Trophoblast cell (in vitro differentiated cells and primary cell): ENCODE data around the gene SELENOO.

Experiments used
- DNase-seq, 2 donors: peaks; one replicate each; pipeline ENCODE4 v3.0.0-alpha.2; 2016
- H2AFZ ChIP-seq: 2 replicates; pipeline ENCODE4 v1.6.1; 2013; ENCODE audit warnings: low read length, moderate library complexity, mild to moderate bottlenecking; ENCODE audit not compliant: insufficient read depth, poor library complexity
- H2AK5ac ChIP-seq: 2 replicates; pipeline ENCODE4 v1.6.1; 2013; ENCODE audit warnings: mild to moderate bottlenecking, low read length
- H2BK120ac ChIP-seq: 2 replicates; pipeline ENCODE4 v1.6.1; 2013; ENCODE audit warnings: low read length, mild to moderate bottlenecking, moderate library complexity; ENCODE audit not compliant: insufficient read depth, poor library complexity
- H2BK12ac ChIP-seq: 2 replicates; pipeline ENCODE4 v1.6.1; 2013; ENCODE audit warnings: mild to moderate bottlenecking, low read length, moderate library complexity
- H2BK5ac ChIP-seq: 2 replicates; pipeline ENCODE4 v1.6.1; 2013; ENCODE audit warnings: low read length, low read depth, moderate library complexity, mild to moderate bottlenecking; ENCODE audit not compliant: poor library complexity
- H3K14ac ChIP-seq: 2 replicates; pipeline ENCODE4 v1.6.1; 2013; ENCODE audit warnings: mild to moderate bottlenecking, low read length
- H3K18ac ChIP-seq: 2 replicates; pipeline ENCODE4 v1.6.1; 2013; ENCODE audit warnings: mild to moderate bottlenecking, low read length
- H3K23ac ChIP-seq: 2 replicates; pipeline ENCODE4 v1.6.1; 2013; ENCODE audit warnings: low read length
- H3K27ac ChIP-seq: 2 replicates; pipeline ENCODE4 v1.5.1; 2013; ENCODE audit warnings: low read depth, mild to moderate bottlenecking, inconsistent platforms, low read length, moderate library complexity
- H3K27me3 ChIP-seq: 2 replicates; pipeline ENCODE4 v1.6.1; 2013; ENCODE audit warnings: inconsistent platforms, mild to moderate bottlenecking, low read length, moderate library complexity; ENCODE audit not compliant: insufficient read depth
- H3K36me3 ChIP-seq, 2 experiments: 1 replicate in 1 of 2; 2 replicates in 1 of 2; pipeline ENCODE4 v1.6.1; 2013; ENCODE audit warnings: low read length in 2 of 2, mild to moderate bottlenecking in 2 of 2, moderate library complexity in 1 of 2; ENCODE audit not compliant: insufficient read depth in 2 of 2, control insufficient read depth in 1 of 2
- H3K4ac ChIP-seq: 2 replicates; pipeline ENCODE4 v1.6.1; 2013; ENCODE audit warnings: low read depth, mild to moderate bottlenecking, low read length, moderate library complexity
- H3K4me1 ChIP-seq, 2 experiments: 1 replicate in 1 of 2; 2 replicates in 1 of 2; pipeline ENCODE4 v1.6.1; 2013; ENCODE audit warnings: low read length in 2 of 2, mild to moderate bottlenecking in 2 of 2, moderate library complexity in 1 of 2; ENCODE audit not compliant: insufficient read depth in 2 of 2, control insufficient read depth in 1 of 2
- H3K4me2 ChIP-seq: 2 replicates; pipeline ENCODE4 v1.6.1; 2013; ENCODE audit warnings: inconsistent platforms, mild to moderate bottlenecking, low read length, moderate library complexity
- H3K4me3 ChIP-seq: 2 replicates; pipeline ENCODE4 v1.5.1; 2013; ENCODE audit warnings: mild to moderate bottlenecking, low read depth, low read length, inconsistent platforms
- H3K79me1 ChIP-seq: one replicate; pipeline ENCODE4 v1.6.1; 2013; ENCODE audit warnings: low read length
- H3K79me2 ChIP-seq: 2 replicates; pipeline ENCODE4 v1.6.1; 2013; ENCODE audit warnings: low read length, mild to moderate bottlenecking; ENCODE audit not compliant: control insufficient read depth, insufficient read depth, poor library complexity
- H3K9ac ChIP-seq: 2 replicates; pipeline ENCODE4 v1.6.1; 2013; ENCODE audit warnings: mild to moderate bottlenecking, low read length
- H3K9me3 ChIP-seq: 2 replicates; pipeline ENCODE4 v1.6.1; 2013; ENCODE audit warnings: low read depth, mild to moderate bottlenecking, control low read depth, inconsistent platforms, low read length; ENCODE audit not compliant: insufficient read depth
- H4K12ac ChIP-seq: 2 replicates; pipeline ENCODE4 v1.6.1; 2013; ENCODE audit warnings: low read depth, mild to moderate bottlenecking, low read length, moderate library complexity
- H4K8ac ChIP-seq: 2 replicates; pipeline ENCODE4 v1.6.1; 2013; ENCODE audit warnings: low read depth, mild to moderate bottlenecking, low read length, moderate library complexity
- H4K91ac ChIP-seq: one replicate; pipeline ENCODE4 v1.6.1; 2013; ENCODE audit warnings: low read depth, mild to moderate bottlenecking, low read length, moderate library complexity
- WGBS: extraction: QIAGEN DNeasy Blood & Tissue Kit; methylation state at CpG from one replicate; pipeline ENCODE4 v1.1.7; 2013; ENCODE audit warnings: missing lambda C conversion rate; ENCODE audit not compliant: insufficient read length, insufficient coverage; ENCODE audit errors: extremely low coverage; 5-methylcytosine and 5-hydroxymethylcytosine counted together

Gene SELENOO

DNA sequence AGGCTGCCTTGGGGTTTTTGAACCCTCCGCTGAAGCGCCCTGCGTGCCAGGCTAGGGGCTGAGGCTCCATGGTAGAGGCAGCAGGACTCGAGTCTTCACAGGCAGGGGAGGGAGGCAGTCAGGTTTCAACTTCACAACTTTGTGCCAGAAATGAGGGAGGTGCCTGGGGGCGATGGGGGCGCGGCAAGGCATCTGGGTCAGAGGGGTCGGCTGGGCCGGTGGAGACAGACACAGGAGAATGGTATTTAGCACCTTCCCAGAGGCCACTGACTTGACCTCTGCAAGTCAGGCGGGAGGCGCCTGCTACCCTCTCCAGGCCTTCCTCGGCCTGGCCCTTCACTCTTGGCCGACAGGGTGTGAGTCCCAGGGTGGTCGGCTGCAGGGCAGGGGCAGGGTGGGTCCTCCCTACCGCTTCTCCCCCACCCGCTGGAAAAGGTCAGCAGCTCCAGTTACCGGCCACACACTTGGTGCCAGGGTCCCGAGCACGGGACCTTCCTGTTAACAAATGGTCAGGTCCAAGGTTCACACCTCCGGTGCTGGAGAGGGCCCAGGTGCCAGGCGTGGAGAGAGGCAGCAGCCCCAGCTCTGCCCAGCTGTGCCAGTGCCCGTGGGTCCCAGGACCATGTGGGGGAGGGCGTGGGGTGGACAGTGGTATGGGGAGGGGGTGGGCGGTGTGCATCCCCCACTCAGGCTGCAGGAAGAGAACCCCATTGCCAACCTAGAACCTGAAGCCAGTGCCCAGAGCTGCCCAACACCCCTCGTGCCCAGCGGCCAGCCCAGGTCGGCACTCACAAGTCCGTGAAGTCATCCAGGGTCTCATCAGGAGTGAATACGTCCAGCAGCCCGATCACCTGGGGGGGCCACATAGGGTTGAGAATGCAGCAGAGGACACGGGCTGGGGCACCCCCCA is 56.9 kb downstream of the SELENOO start:
- Histone ChIP-seq H3K36me3 (no peaks in the 10 kb centered on the region), H3K27ac (no peak overlapping the region), H3K4ac (no peak overlapping the region), H2AFZ (no peak overlapping the region), H4K8ac (no peak overlapping the region), H3K9me3 (no peaks in the 10 kb centered on the region), H3K79me2 (no peaks in the 10 kb centered on the region), H3K18ac (no peak overlapping the region), H3K4me2 (no peak overlapping the region), H2BK5ac (no peak overlapping the region), H3K23ac (no peak overlapping the region), H3K14ac (no peak overlapping the region), H2BK120ac (no peak overlapping the region), H4K12ac (no peak overlapping the region), H3K79me1 (no peaks in the 10 kb centered on the region), H3K4me1 (peaks cover 17 to 20% of the 10 kb centered on the region in 2 experiments), H3K9ac (no peak overlapping the region), H4K91ac (no peak overlapping the region), H3K27me3 (peaks cover 9% of the 10 kb centered on the region), H3K4me3 (no peak overlapping the region), H2BK12ac (no peak overlapping the region), H2AK5ac (no peak overlapping the region)
- no peak for DNase-seq
- WGBS = no CpG with 5 or more reads among the region's 31 CpGs

DNA sequence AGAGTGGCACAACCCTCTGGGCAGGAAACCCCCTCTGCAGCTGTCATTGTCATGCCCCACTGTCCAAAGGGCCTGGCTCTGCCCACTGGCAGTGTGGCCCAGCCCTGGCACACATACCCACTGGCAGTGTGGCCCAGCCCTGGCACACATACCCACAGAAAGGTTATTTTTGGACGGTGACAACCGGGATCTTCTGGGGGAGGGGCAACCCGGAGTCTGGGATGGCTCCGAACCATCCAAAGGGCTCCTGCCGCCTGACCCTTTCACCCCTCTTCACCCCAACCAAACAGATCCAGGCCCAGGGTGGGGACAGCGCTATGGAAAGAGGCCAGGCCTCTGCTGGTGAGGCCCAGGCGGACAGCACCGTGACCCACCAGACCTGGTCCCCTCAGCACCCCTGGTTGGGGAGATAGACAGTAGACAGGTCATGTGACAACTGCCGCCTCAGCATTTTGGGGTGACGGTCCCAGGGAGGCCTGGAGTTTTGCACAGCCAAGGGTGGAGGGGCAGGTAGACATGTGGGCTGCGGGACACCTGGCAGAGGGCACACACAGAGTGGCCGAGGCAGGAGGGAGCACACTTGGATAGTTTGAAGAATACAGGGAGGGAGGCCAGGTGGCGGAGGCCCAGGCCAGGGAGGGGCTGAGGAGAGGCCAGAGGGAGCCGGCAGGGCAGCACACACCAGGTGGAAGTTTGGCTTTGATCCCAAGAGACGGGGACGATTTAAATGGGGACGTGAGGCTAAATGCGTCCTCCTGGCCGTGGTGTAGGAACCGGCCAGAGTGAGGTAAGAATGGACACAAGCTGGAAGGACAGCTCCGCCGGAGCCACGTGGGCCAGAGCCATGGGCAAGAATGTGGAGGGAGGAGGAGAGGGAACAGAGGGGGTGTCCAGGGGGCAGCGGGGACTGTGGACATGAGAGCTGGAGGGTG is 57.8 kb downstream of the SELENOO start:
- Histone ChIP-seq H2AK5ac (no peak overlapping the region), H3K27ac (no peak overlapping the region), H3K4me3 (no peak overlapping the region), H3K4me2 (no peak overlapping the region), H4K8ac (no peak overlapping the region), H3K9me3 (no peaks in the 10 kb centered on the region), H4K91ac (no peak overlapping the region), H3K18ac (no peak overlapping the region), H4K12ac (no peak overlapping the region), H3K27me3 (peaks cover 9% of the 10 kb centered on the region), H2BK12ac (no peak overlapping the region), H2BK120ac (no peak overlapping the region), H2AFZ (no peak overlapping the region), H3K4me1 (peaks cover 17 to 20% of the 10 kb centered on the region in 2 experiments), H3K36me3 (no peaks in the 10 kb centered on the region), H3K4ac (no peak overlapping the region), H2BK5ac (no peak overlapping the region), H3K79me1 (no peaks in the 10 kb centered on the region), H3K79me2 (no peaks in the 10 kb centered on the region), H3K9ac (no peak overlapping the region), H3K23ac (no peak overlapping the region), H3K14ac (no peak overlapping the region)
- WGBS = no CpG with 5 or more reads among the region's 24 CpGs
- DNase-seq = no peak

- no peak overlapping the region for H3K27ac ChIP-seq
- no CpG with 5 or more reads among the region's 15 CpGs for WGBS
Measured at GRCh38 chr22:50259302-50259701, 58.5 kb downstream of the SELENOO start.

GRCh38 chr22:50260434-50260800 is 59.6 kb downstream of the SELENOO start:
- Histone ChIP-seq H3K27ac (no peak overlapping the region), H3K4ac (no peak overlapping the region), H2BK5ac (no peak overlapping the region), H2BK120ac (no peak overlapping the region), H3K36me3 (no peaks in the 10 kb centered on the region), H3K14ac (no peak overlapping the region), H3K9ac (no peak overlapping the region), H3K18ac (no peak overlapping the region), H3K23ac (no peak overlapping the region), H3K9me3 (no peaks in the 10 kb centered on the region), H3K4me3 (peak overlapping the region; percentile 20), H3K79me1 (no peaks in the 10 kb centered on the region), H2BK12ac (no peak overlapping the region), H2AK5ac (no peak overlapping the region), H3K27me3 (peaks cover 9% of the 10 kb centered on the region), H2AFZ (peak overlapping the region; percentile 35), H4K8ac (no peak overlapping the region), H3K4me1 (peaks cover 17 to 20% of the 10 kb centered on the region in 2 experiments), H3K4me2 (peak overlapping the region; percentile 74), H4K91ac (no peak overlapping the region), H4K12ac (no peak overlapping the region), H3K79me2 (no peaks in the 10 kb centered on the region)
- no peak for DNase-seq
- WGBS = no CpG with 5 or more reads among the region's 11 CpGs

More at GRCh38 chr22:50259302-50259701, 58.5 kb downstream of the SELENOO start:
- no peak overlapping the region for H3K18ac ChIP-seq
- H2AK5ac ChIP-seq = no peak overlapping the region
- no peak overlapping the region for H3K14ac ChIP-seq
- H3K4me3 ChIP-seq = no peak overlapping the region
- no peaks in the 10 kb centered on the region for H3K36me3 ChIP-seq
- H3K27me3 ChIP-seq = peaks cover 9% of the 10 kb centered on the region
- no peak overlapping the region for H3K9ac ChIP-seq
- H4K8ac ChIP-seq = no peak overlapping the region
- H3K9me3 ChIP-seq = no peaks in the 10 kb centered on the region
- DNase-seq = no peak
- H3K79me2 ChIP-seq = no peaks in the 10 kb centered on the region
- no peaks in the 10 kb centered on the region for H3K79me1 ChIP-seq
- no peak overlapping the region for H2AFZ ChIP-seq
- no peak overlapping the region for H2BK120ac ChIP-seq
- H4K91ac ChIP-seq = no peak overlapping the region
- H4K12ac ChIP-seq = no peak overlapping the region
- H2BK12ac ChIP-seq = no peak overlapping the region
- no peak overlapping the region for H3K4me2 ChIP-seq
- H3K4me1 ChIP-seq = peaks cover 17 to 20% of the 10 kb centered on the region in 2 experiments
- H3K4ac ChIP-seq = no peak overlapping the region
- no peak overlapping the region for H2BK5ac ChIP-seq
- no peak overlapping the region for H3K23ac ChIP-seq
